Measurements from ENCODE around the gene TSPAN6.

Gene TSPAN6

DNA sequence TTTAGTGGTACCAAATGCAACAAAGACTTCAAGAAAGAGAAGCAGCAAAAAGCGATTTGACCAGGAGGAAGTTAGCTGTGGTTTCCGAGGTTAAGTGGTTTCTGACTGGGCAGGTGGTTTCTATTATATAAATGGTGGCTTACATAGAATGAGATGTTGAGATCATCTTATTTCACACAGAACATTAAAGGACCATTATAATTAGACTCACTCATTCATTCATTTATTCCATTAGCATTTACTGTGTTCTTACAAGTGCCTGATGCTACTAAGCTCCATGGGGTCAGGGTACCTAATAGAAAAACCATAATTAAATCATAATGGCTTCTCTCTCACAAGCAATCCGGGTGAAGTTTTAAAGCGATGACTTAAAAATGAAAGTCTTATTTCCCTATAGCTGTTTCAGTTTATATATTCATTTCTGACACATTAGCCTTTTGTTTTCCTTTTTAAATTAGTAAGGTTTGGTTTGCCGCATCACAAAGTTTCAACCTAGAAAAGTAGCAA lies 10.6 kb downstream of the TSPAN6 start:
- TF ChIP-seq CTCF (IDR thresholded peaks at IDR 0.05): no peak
- peaks cover 30% of the 10 kb centered on the region for H3K9me3 Mint-ChIP-seq

DNA sequence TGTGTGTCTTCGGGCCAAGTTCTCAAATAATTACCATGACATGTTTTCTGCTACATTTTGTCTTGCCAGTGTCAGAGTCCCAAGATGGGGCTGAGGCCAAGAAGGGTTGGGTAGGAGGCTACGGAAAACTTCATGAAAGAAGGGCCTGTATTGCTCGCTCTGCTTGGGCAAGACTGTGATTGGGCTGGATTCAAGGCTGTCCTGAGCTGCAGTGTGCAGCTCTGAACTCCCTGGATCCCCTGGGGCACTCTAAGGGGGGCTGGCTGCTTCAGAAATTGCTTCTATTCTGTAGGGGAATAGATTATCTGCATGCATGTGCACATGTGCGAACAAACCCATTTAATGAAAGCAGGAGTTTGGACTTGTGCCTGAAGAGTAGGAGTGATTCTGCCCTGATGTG lies 13.6 kb downstream of the TSPAN6 start:
- peaks cover 45% of the 10 kb centered on the region for H3K9me3 Mint-ChIP-seq

More for the DNA sequence above, 10.6 kb downstream of the TSPAN6 start:
- Mint-ChIP-seq H3K27me3 (ENCODE audit: low read depth, poor library complexity) (no peaks in the 10 kb centered on the region), H3K27ac (peak overlapping the region; percentile 57), H3K4me1 (peaks cover 8% of the 10 kb centered on the region), H3K36me3 (ENCODE audit: low read depth) (peaks cover 38% of the 10 kb centered on the region), H3K4me3 (no peak overlapping the region)
- DNase-seq: no peak

DNA sequence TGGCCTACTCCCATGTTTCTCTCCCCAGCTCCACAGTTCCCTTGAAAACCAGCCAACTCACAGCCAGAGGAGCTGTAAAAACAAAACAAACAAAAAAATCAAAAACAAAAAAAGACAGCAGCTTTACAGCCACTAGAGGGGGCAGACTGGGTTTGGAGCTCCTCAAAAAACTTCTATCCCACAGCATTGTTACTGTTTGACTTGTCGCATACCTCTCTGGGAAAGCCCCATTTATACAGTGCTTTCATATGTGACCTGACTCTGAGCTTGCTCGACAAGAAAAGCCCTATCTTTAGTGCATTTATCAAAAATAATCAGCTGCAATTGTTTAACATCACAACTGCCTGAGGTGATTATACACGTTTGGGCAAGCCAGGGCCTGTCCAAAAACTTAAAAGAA lies 21.6 kb downstream of the TSPAN6 start:
- Mint-ChIP-seq H3K4me3 (no peak overlapping the region), H3K27ac (no peak overlapping the region), H3K9me3 (peaks cover 45% of the 10 kb centered on the region), H3K4me1 (peaks cover 5% of the 10 kb centered on the region), H3K36me3 (ENCODE audit: low read depth) (no peaks in the 10 kb centered on the region), H3K27me3 (ENCODE audit: low read depth, poor library complexity) (peaks cover 3% of the 10 kb centered on the region)
- peak; percentile 38 for TF ChIP-seq CTCF (IDR thresholded peaks at IDR 0.05)
- DNase-seq: no peak

More for the DNA sequence above, 13.6 kb downstream of the TSPAN6 start:
- Mint-ChIP-seq H3K36me3 (ENCODE audit: low read depth) (peaks cover 16% of the 10 kb centered on the region), H3K4me1 (no peaks in the 10 kb centered on the region), H3K27ac (no peak overlapping the region), H3K4me3 (no peak overlapping the region), H3K27me3 (ENCODE audit: low read depth, poor library complexity) (no peaks in the 10 kb centered on the region)
- TF ChIP-seq CTCF (IDR thresholded peaks at IDR 0.05): no peak
- DNase-seq: no peak

GRCh38 chrX:100611951-100612350 lies 24.7 kb downstream of the TSPAN6 start:
- TF ChIP-seq CTCF (IDR thresholded peaks at IDR 0.05): no peak
- no peak for DNase-seq

DNA sequence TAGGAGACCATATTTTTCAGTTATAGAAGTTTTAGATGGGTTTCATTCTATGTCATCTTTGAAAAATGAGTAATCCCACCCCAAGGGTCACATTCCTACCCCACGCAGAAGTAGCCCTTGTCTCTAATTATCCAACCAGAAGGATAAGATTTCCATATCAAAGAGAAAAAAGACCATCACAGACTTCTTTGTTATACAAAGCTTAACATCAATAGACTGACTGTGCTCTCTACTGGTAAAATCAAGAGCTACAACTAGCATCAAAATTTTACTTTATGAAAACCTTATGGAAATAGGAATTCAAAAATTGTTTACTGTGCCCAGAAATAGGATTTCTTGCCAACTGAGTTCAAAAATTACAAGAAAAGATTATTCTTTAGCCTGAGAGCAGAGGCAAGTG lies 27.0 kb downstream of the TSPAN6 start:
- H3K27ac Mint-ChIP-seq: no peak overlapping the region
- no peak for TF ChIP-seq CTCF (IDR thresholded peaks at IDR 0.05)
- H3K4me3 Mint-ChIP-seq: no peak overlapping the region
- H3K36me3 Mint-ChIP-seq (ENCODE audit: low read depth): no peaks in the 10 kb centered on the region
- H3K4me1 Mint-ChIP-seq: peaks cover under 1% of the 10 kb centered on the region
- no peak for DNase-seq
- peaks cover 14% of the 10 kb centered on the region for H3K9me3 Mint-ChIP-seq
- peaks cover 3% of the 10 kb centered on the region for H3K27me3 Mint-ChIP-seq (ENCODE audit: low read depth, poor library complexity)

More at GRCh38 chrX:100611951-100612350, 24.7 kb downstream of the TSPAN6 start:
- Mint-ChIP-seq H3K27me3 (ENCODE audit: low read depth, poor library complexity) (peaks cover 3% of the 10 kb centered on the region), H3K4me3 (no peak overlapping the region), H3K27ac (no peak overlapping the region), H3K9me3 (peaks cover 29% of the 10 kb centered on the region), H3K36me3 (ENCODE audit: low read depth) (no peaks in the 10 kb centered on the region), H3K4me1 (peaks cover 5% of the 10 kb centered on the region)

DNA sequence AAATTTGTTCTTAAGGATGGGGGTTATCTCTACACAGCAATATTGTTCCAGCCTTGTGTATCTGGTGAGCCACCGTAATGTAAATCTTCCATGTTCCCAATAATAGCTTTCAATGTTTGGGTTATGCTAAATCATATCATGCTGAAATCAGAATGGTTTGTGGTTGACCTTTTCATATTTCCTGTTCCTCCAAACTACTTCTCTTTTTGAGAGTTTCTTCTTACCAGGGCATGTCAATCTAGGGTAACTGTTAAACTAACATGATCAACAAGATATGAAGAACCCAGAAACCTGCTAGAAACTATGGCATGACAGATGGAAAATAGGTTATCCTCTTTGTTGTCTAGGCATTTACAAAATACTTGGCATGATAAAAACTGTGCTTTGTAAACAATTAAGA lies 29.9 kb downstream of the TSPAN6 start:
- Mint-ChIP-seq H3K9me3 (peaks cover 17% of the 10 kb centered on the region), H3K36me3 (ENCODE audit: low read depth) (no peaks in the 10 kb centered on the region), H3K4me3 (no peak overlapping the region), H3K27ac (no peak overlapping the region), H3K4me1 (peaks cover 9% of the 10 kb centered on the region), H3K27me3 (ENCODE audit: low read depth, poor library complexity) (peaks cover 8% of the 10 kb centered on the region)
- no peak for DNase-seq
- TF ChIP-seq CTCF (IDR thresholded peaks at IDR 0.05): no peak

All from nephron progenitor cell (in vitro differentiated cells).